ENCODE measurements around the gene LIX1.
A peak's percentile ranks its signal among the peaks of the same experiment; 100 is the strongest.

LIX1 gene

GRCh38 chr5:97096846-97097245 lies 45.6 kb downstream of the LIX1 start:
- in situ Hi-C loops (cut with MboI; ENCODE audit: low pct_unique_long_range_greater_than_20kb, low sequenced_read_pairs, unreplicated experiment), result no loop called here
- no peak for TF ChIP-seq CTCF (IDR thresholded peaks at IDR 0.05; ENCODE audit: extremely low read depth, insufficient read depth, missing control alignments)
- DNase-seq (ENCODE audit: low spot score), result no peak

- in situ Hi-C loops (cut with MboI; ENCODE audit: low pct_unique_long_range_greater_than_20kb, low sequenced_read_pairs, unreplicated experiment), result no loop called here
- no peak for TF ChIP-seq CTCF (IDR thresholded peaks at IDR 0.05; ENCODE audit: extremely low read depth, insufficient read depth, missing control alignments)
- DNase-seq (ENCODE audit: low spot score), result no peak
Observed at GRCh38 chr5:97096191-97096590, 46.2 kb downstream of the LIX1 start.

GRCh38 chr5:97095318-97095732 lies 47.1 kb downstream of the LIX1 start:
- in situ Hi-C loops (cut with MboI; ENCODE audit: low pct_unique_long_range_greater_than_20kb, low sequenced_read_pairs, unreplicated experiment), result no loop called here
- no peak for TF ChIP-seq CTCF (IDR thresholded peaks at IDR 0.05; ENCODE audit: extremely low read depth, insufficient read depth, missing control alignments)
- no peak for DNase-seq (ENCODE audit: low spot score)

GRCh38 chr5:97094579-97095317 lies 47.7 kb downstream of the LIX1 start:
- in situ Hi-C loops (cut with MboI; ENCODE audit: low pct_unique_long_range_greater_than_20kb, low sequenced_read_pairs, unreplicated experiment), result no loop called here
- no peak for TF ChIP-seq CTCF (IDR thresholded peaks at IDR 0.05; ENCODE audit: extremely low read depth, insufficient read depth, missing control alignments)
- DNase-seq (ENCODE audit: low spot score), result peak; percentile 79

GRCh38 chr5:97093193-97093592 lies 49.2 kb downstream of the LIX1 start:
- no peak for TF ChIP-seq CTCF (IDR thresholded peaks at IDR 0.05; ENCODE audit: extremely low read depth, insufficient read depth, missing control alignments)
- DNase-seq (ENCODE audit: low spot score), result no peak
- in situ Hi-C loops (cut with MboI; ENCODE audit: low pct_unique_long_range_greater_than_20kb, low sequenced_read_pairs, unreplicated experiment), result no loop called here

- DNase-seq (ENCODE audit: low spot score), result no peak
- no peak for TF ChIP-seq CTCF (IDR thresholded peaks at IDR 0.05; ENCODE audit: extremely low read depth, insufficient read depth, missing control alignments)
- in situ Hi-C loops (cut with MboI; ENCODE audit: low pct_unique_long_range_greater_than_20kb, low sequenced_read_pairs, unreplicated experiment), result no loop called here
Observed at GRCh38 chr5:97090944-97091343, 51.5 kb downstream of the LIX1 start.
